ENCODE measurements around the gene FGF14.

Gene FGF14

GRCh38 chr13:101916108-101916774, 485.6 kb downstream of the FGF14 start:
- H3K36me3 ChIP-seq: no peaks in the 10 kb centered on the region
- no peaks in the 10 kb centered on the region for H4K20me1 ChIP-seq
- H3K4me2 ChIP-seq: no peak overlapping the region
- no peak overlapping the region for H3K4me3 ChIP-seq
- H3K9me3 ChIP-seq (replicated peaks in 1 of 11): peaks cover 15 to 21% (median 17%) of the 10 kb centered on the region in 11 experiments; a peak in 21 of 22 replicates
- no peak overlapping the region for H3K9ac ChIP-seq
- H3K27ac ChIP-seq: no peak overlapping the region
- H3K27me3 ChIP-seq: peaks cover 3 to 20% (median 11%) of the 10 kb centered on the region in 11 experiments; a peak in 13 of 22 replicates
- H3K4me1 ChIP-seq: peaks cover 0 to 15% (median 9%) of the 10 kb centered on the region in 10 experiments; a peak in 10 of 20 replicates
- no peak for TF ChIP-seq Cebpa-rat (IDR thresholded peaks at IDR 0.05)

GRCh38 chr13:101915755-101916107, 486.1 kb downstream of the FGF14 start:
- no peaks in the 10 kb centered on the region for H3K36me3 ChIP-seq
- H3K27ac ChIP-seq: no peak overlapping the region
- no peaks in the 10 kb centered on the region for H4K20me1 ChIP-seq
- peaks cover 3 to 20% (median 11%) of the 10 kb centered on the region in 11 experiments; a peak in 13 of 22 replicates for H3K27me3 ChIP-seq
- peaks cover 0 to 15% (median 9%) of the 10 kb centered on the region in 10 experiments; a peak in 10 of 20 replicates for H3K4me1 ChIP-seq
- no peak overlapping the region for H3K4me2 ChIP-seq
- no peak overlapping the region for H3K9ac ChIP-seq
- H3K9me3 ChIP-seq (replicated peaks in 1 of 11): peaks cover 15 to 21% (median 17%) of the 10 kb centered on the region in 11 experiments; a peak in 21 of 22 replicates
- no peak overlapping the region for H3K4me3 ChIP-seq
- TF ChIP-seq Cebpa-rat (IDR thresholded peaks at IDR 0.05): no peak

DNA sequence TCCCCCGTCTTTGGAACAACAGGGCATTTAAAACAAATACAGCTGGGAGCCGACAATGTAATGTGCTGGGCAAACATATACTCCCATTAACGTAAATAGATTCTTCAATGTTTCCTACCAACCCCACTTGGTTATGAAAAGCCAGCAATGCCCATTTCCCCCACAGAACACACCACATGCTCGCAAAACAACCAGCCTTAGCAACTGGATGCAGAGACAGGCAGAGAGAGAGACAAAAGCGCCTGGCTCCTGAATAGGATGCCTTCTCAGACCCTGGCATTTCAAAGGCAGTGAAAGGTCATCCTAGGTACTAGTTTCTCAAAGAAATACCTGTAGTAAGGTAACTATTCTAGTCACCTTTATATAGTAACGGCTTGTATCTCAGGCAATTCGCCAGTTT, 486.5 kb downstream of the FGF14 start:
- no peaks in the 10 kb centered on the region for H4K20me1 ChIP-seq
- no peak for TF ChIP-seq Cebpa-rat (IDR thresholded peaks at IDR 0.05)
- H3K36me3 ChIP-seq: no peaks in the 10 kb centered on the region
- H3K9ac ChIP-seq: no peak overlapping the region
- no peak overlapping the region for H3K4me2 ChIP-seq
- H3K4me1 ChIP-seq: peaks cover 0 to 15% (median 9%) of the 10 kb centered on the region in 10 experiments; a peak in 10 of 20 replicates
- peaks cover 15 to 21% (median 17%) of the 10 kb centered on the region in 11 experiments; a peak in 21 of 22 replicates for H3K9me3 ChIP-seq (replicated peaks in 1 of 11)
- H3K4me3 ChIP-seq: no peak overlapping the region
- H3K27me3 ChIP-seq: peaks cover 3 to 20% (median 11%) of the 10 kb centered on the region in 11 experiments; a peak in 13 of 22 replicates
- no peak overlapping the region for H3K27ac ChIP-seq

- no peaks in the 10 kb centered on the region for H4K20me1 ChIP-seq
- no peak for TF ChIP-seq Cebpa-rat (IDR thresholded peaks at IDR 0.05)
- no peak overlapping the region for H3K27ac ChIP-seq
- H3K4me1 ChIP-seq: no peaks in the 10 kb centered on the region
- H3K9ac ChIP-seq: no peak overlapping the region
- no peak overlapping the region for H3K4me2 ChIP-seq
- peaks cover 0 to 7% (median 0%) of the 10 kb centered on the region in 11 experiments; a peak in 3 of 22 replicates for H3K27me3 ChIP-seq
- H3K4me3 ChIP-seq: no peak overlapping the region
- H3K36me3 ChIP-seq: no peaks in the 10 kb centered on the region
- peaks cover 11 to 15% (median 12%) of the 10 kb centered on the region in 11 experiments; a peak in 21 of 22 replicates for H3K9me3 ChIP-seq (replicated peaks in 1 of 11)
Measured at GRCh38 chr13:101911752-101912151, 490.1 kb downstream of the FGF14 start.

GRCh38 chr13:101903890-101904289, 498.0 kb downstream of the FGF14 start:
- Histone ChIP-seq H3K4me3 (no peak overlapping the region), H3K4me1 (no peaks in the 10 kb centered on the region), H3K27me3 (no peaks in the 10 kb centered on the region), H3K4me2 (no peak overlapping the region), H4K20me1 (no peaks in the 10 kb centered on the region), H3K9ac (no peak overlapping the region), H3K27ac (no peak overlapping the region), H3K9me3 (replicated peaks in 1 of 11) (no peaks in the 10 kb centered on the region), H3K36me3 (no peaks in the 10 kb centered on the region)
- TF ChIP-seq Cebpa-rat (IDR thresholded peaks at IDR 0.05): no peak

GRCh38 chr13:101898676-101899075, 503.2 kb downstream of the FGF14 start:
- Histone ChIP-seq H3K4me3 (no peak overlapping the region), H3K9ac (no peak overlapping the region), H4K20me1 (no peaks in the 10 kb centered on the region), H3K4me2 (no peak overlapping the region), H3K27me3 (no peaks in the 10 kb centered on the region), H3K36me3 (no peaks in the 10 kb centered on the region), H3K9me3 (replicated peaks in 1 of 11) (no peaks in the 10 kb centered on the region), H3K4me1 (no peaks in the 10 kb centered on the region), H3K27ac (no peak overlapping the region)
- TF ChIP-seq Cebpa-rat (IDR thresholded peaks at IDR 0.05): no peak

GRCh38 chr13:101896541-101896940, 505.3 kb downstream of the FGF14 start:
- Histone ChIP-seq H3K27me3 (no peaks in the 10 kb centered on the region), H4K20me1 (no peaks in the 10 kb centered on the region), H3K4me1 (peaks cover 0 to 9% (median 5%) of the 10 kb centered on the region in 10 experiments; a peak in 8 of 20 replicates), H3K36me3 (no peaks in the 10 kb centered on the region), H3K9me3 (replicated peaks in 1 of 11) (no peaks in the 10 kb centered on the region), H3K4me2 (no peak overlapping the region), H3K9ac (no peak overlapping the region), H3K27ac (no peak overlapping the region), H3K4me3 (no peak overlapping the region)
- TF ChIP-seq Cebpa-rat (IDR thresholded peaks at IDR 0.05): no peak

- H3K9ac ChIP-seq: no peak overlapping the region
- no peaks in the 10 kb centered on the region for H4K20me1 ChIP-seq
- no peaks in the 10 kb centered on the region for H3K36me3 ChIP-seq
- H3K27me3 ChIP-seq: no peaks in the 10 kb centered on the region
- no peak overlapping the region for H3K27ac ChIP-seq
- no peak for TF ChIP-seq Cebpa-rat (IDR thresholded peaks at IDR 0.05)
- H3K9me3 ChIP-seq (replicated peaks in 1 of 11): no peaks in the 10 kb centered on the region
- H3K4me3 ChIP-seq: no peak overlapping the region
- H3K4me2 ChIP-seq: peak overlapping the region in 2 of 11 experiments; percentile 32 to 41; a peak in 1 of 22 replicates
- H3K4me1 ChIP-seq: peaks cover 0 to 9% (median 5%) of the 10 kb centered on the region in 10 experiments; a peak in 8 of 20 replicates
Measured at GRCh38 chr13:101893021-101893420, 508.8 kb downstream of the FGF14 start.

- Histone ChIP-seq H3K27ac (no peak overlapping the region), H3K4me1 (peaks cover 0 to 9% (median 5%) of the 10 kb centered on the region in 10 experiments; a peak in 8 of 20 replicates), H3K36me3 (no peaks in the 10 kb centered on the region), H4K20me1 (no peaks in the 10 kb centered on the region), H3K27me3 (no peaks in the 10 kb centered on the region), H3K4me2 (peak overlapping the region in 7 of 11 experiments; percentile 15 to 41 (median 24); a peak in 8 of 22 replicates), H3K4me3 (no peak overlapping the region), H3K9me3 (replicated peaks in 1 of 11) (no peaks in the 10 kb centered on the region), H3K9ac (no peak overlapping the region)
- TF ChIP-seq Cebpa-rat (IDR thresholded peaks at IDR 0.05): no peak
Measured at GRCh38 chr13:101892296-101892695, 509.6 kb downstream of the FGF14 start.

- Histone ChIP-seq H3K36me3 (no peaks in the 10 kb centered on the region), H3K9me3 (replicated peaks in 1 of 11) (no peaks in the 10 kb centered on the region), H4K20me1 (no peaks in the 10 kb centered on the region), H3K27me3 (no peaks in the 10 kb centered on the region), H3K27ac (no peak overlapping the region), H3K4me1 (peaks cover 0 to 9% (median 0%) of the 10 kb centered on the region in 10 experiments; a peak in 1 of 20 replicates), H3K4me2 (no peak overlapping the region), H3K9ac (no peak overlapping the region), H3K4me3 (no peak overlapping the region)
- no peak for TF ChIP-seq Cebpa-rat (IDR thresholded peaks at IDR 0.05)
Measured at GRCh38 chr13:101881593-101881992, 520.3 kb downstream of the FGF14 start.

All from BLaER1 treated with 17β-estradiol and CSF1 and Interleukin-3, amounts not matched to agents 10 nM and 100 nM (cell line).